Measurements from ENCODE around the gene SMIM8. TPM values are rescaled to one million over a fixed set of nuclear protein-coding genes. Genes with fewer than 3 reads are reported as not detected.

SMIM8 gene
- total RNA-seq, 2 experiments from 2014 or later: 5.4 TPM

DNA sequence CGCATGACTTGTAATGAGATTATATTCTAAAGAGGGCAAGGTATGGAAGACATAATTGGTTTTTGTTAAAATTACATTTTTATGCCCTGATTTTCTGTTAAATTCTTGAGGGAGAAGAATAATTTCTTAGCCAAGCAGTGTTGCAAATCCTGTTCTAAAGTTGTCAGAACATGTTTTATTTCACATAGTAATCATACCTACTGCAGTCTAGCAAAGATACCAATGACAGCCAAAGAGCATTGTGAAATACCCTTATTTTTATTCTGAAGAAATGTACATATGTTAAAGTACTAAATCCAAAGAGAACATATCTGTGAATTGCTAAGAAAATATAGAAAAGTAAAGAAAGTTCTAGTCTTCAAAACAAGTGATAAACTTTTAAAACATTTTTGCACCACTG is 39.6 kb upstream of the SMIM8 start:
- Mint-ChIP-seq H3K4me3 (no peak overlapping the region), H3K4me1 (ENCODE audit: low read depth) (peaks cover 21% of the 10 kb centered on the region), H3K36me3 (ENCODE audit: low read depth) (no peaks in the 10 kb centered on the region), H3K27ac (no peak overlapping the region), H3K9me3 (no peaks in the 10 kb centered on the region), H3K27me3 (peaks cover 5% of the 10 kb centered on the region)
- DNase-seq: no peak
- H3K9me3 ChIP-seq (ENCODE audit: control insufficient read depth in 1 of 2, insufficient read depth in 1 of 2, low read length in 2 of 2): no peaks in the 10 kb centered on the region
- H3K4me1 ChIP-seq (ENCODE audit: insufficient read depth, low read length): peaks cover 5% of the 10 kb centered on the region
- no peak overlapping the region for H3K4me3 ChIP-seq (ENCODE audit: low read length)
- intact Hi-C loops (cut with DNase I, micrococcal nuclease): no loop called here
- no peaks in the 10 kb centered on the region for H3K36me3 ChIP-seq (ENCODE audit: insufficient read depth, low read length)
- TF ChIP-seq, protein P1, sequence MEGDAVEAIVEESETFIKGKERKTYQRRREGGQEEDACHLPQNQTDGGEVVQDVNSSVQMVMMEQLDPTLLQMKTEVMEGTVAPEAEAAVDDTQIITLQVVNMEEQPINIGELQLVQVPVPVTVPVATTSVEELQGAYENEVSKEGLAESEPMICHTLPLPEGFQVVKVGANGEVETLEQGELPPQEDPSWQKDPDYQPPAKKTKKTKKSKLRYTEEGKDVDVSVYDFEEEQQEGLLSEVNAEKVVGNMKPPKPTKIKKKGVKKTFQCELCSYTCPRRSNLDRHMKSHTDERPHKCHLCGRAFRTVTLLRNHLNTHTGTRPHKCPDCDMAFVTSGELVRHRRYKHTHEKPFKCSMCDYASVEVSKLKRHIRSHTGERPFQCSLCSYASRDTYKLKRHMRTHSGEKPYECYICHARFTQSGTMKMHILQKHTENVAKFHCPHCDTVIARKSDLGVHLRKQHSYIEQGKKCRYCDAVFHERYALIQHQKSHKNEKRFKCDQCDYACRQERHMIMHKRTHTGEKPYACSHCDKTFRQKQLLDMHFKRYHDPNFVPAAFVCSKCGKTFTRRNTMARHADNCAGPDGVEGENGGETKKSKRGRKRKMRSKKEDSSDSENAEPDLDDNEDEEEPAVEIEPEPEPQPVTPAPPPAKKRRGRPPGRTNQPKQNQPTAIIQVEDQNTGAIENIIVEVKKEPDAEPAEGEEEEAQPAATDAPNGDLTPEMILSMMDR (IDR thresholded peaks at IDR 0.05): no peak
- H3K27me3 ChIP-seq (ENCODE audit: control insufficient read depth in 1 of 2, insufficient read depth in 2 of 2, low read length in 2 of 2): no peaks in the 10 kb centered on the region
- ChIA-PET CTCF (no interaction called here), POLR2A (no interaction called here)
- no peak overlapping the region for H3K27ac ChIP-seq (ENCODE audit: low read depth in 1 of 2, low read length in 2 of 2)
- no peak for ATAC-seq (ENCODE audit: poor library complexity)

DNA sequence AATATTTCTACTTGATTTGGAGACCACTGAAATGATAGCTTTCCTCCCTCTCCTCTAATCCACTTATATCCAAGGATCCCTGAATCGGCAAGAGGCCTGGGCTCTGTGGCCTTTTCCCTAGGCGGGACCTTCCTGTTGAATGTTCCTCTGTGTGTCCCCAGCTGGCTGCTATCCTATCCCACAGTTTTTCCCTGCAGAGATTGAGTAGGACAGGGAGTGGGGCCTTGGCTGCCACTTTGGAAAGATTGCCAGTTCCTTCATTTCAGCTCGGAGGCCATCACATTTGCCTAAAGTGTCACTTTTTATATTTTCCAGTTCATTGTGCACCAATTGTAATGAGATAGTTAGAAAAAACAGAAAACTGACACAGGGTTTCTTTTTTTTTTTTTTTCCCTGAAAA is 38.9 kb upstream of the SMIM8 start:
- intact Hi-C loops (cut with DNase I, micrococcal nuclease): no loop called here
- no peak overlapping the region for H3K4me3 ChIP-seq (ENCODE audit: low read length)
- H3K9me3 Mint-ChIP-seq: no peaks in the 10 kb centered on the region
- H3K9me3 ChIP-seq (ENCODE audit: control insufficient read depth in 1 of 2, insufficient read depth in 1 of 2, low read length in 2 of 2): no peaks in the 10 kb centered on the region
- peaks cover 5% of the 10 kb centered on the region for H3K4me1 ChIP-seq (ENCODE audit: insufficient read depth, low read length)
- H3K36me3 ChIP-seq (ENCODE audit: insufficient read depth, low read length): no peaks in the 10 kb centered on the region
- peaks cover 21% of the 10 kb centered on the region for H3K4me1 Mint-ChIP-seq (ENCODE audit: low read depth)
- ATAC-seq (ENCODE audit: poor library complexity): no peak
- no peak overlapping the region for H3K4me3 Mint-ChIP-seq
- H3K27ac Mint-ChIP-seq: no peak overlapping the region
- TF ChIP-seq, protein P1 (IDR thresholded peaks at IDR 0.05): no peak
- POLR2A ChIA-PET: interaction anchor here (0.9 kb wide), 1 partner anchor 9 kb away, joined by 3 read pairs; no protein-coding TSS in a partner anchor
- H3K27me3 ChIP-seq (ENCODE audit: control insufficient read depth in 1 of 2, insufficient read depth in 2 of 2, low read length in 2 of 2): no peaks in the 10 kb centered on the region
- H3K27me3 Mint-ChIP-seq: peaks cover 5% of the 10 kb centered on the region
- DNase-seq: no peak
- CTCF ChIA-PET: interaction anchor here (0.6 kb wide), 1 partner anchor 193 kb away, joined by 4 read pairs; no protein-coding TSS in a partner anchor
- H3K27ac ChIP-seq (ENCODE audit: low read depth in 1 of 2, low read length in 2 of 2): no peak overlapping the region
- no peaks in the 10 kb centered on the region for H3K36me3 Mint-ChIP-seq (ENCODE audit: low read depth)

DNA sequence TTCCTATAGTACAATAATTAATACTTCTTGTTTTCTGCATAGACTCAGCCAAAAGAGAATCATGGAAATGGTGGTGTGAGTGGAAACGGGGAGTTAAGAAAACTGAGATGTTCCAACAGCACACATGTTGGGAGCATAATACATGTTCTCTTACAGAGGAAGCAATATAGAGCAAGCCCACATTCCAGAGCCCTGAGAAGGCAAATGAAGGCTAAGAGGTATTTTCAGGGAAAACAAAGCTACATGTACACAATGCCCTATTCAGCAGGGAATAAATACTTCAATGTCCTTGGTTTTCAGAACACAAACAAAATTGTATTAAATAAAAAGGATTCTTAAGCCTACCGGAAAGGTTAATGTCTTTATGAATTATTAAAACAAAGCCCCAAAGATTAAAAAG is 35.1 kb upstream of the SMIM8 start:
- CTCF ChIA-PET: no interaction called here

More for the DNA sequence above, 35.1 kb upstream of the SMIM8 start:
- DNase-seq: no peak
- ATAC-seq (ENCODE audit: poor library complexity): no peak
- Mint-ChIP-seq H3K4me1 (ENCODE audit: low read depth) (no peaks in the 10 kb centered on the region), H3K9me3 (no peaks in the 10 kb centered on the region), H3K36me3 (ENCODE audit: low read depth) (no peaks in the 10 kb centered on the region), H3K4me3 (no peak overlapping the region), H3K27ac (no peak overlapping the region), H3K27me3 (peaks cover 22% of the 10 kb centered on the region)
- intact Hi-C loops (cut with DNase I, micrococcal nuclease): no loop called here
- H3K27ac ChIP-seq (ENCODE audit: low read depth in 1 of 2, low read length in 2 of 2): no peak overlapping the region
- POLR2A ChIA-PET: no interaction called here
- H3K9me3 ChIP-seq (ENCODE audit: control insufficient read depth in 1 of 2, insufficient read depth in 1 of 2, low read length in 2 of 2): no peaks in the 10 kb centered on the region
- no peaks in the 10 kb centered on the region for H3K27me3 ChIP-seq (ENCODE audit: control insufficient read depth in 1 of 2, insufficient read depth in 2 of 2, low read length in 2 of 2)
- no peaks in the 10 kb centered on the region for H3K36me3 ChIP-seq (ENCODE audit: insufficient read depth, low read length)
- TF ChIP-seq, protein P1 (IDR thresholded peaks at IDR 0.05): no peak
- no peak overlapping the region for H3K4me3 ChIP-seq (ENCODE audit: low read length)
- no peaks in the 10 kb centered on the region for H3K4me1 ChIP-seq (ENCODE audit: insufficient read depth, low read length)

All from CD4-positive, alpha-beta T cell (primary cell).